ENCODE data around the gene ABHD1.
"Not testable (repeated sequence)": the region's sequence is repeated elsewhere in the genome, so short reads cannot be mapped to it uniquely, and the experiment has no call there.

Gene ABHD1

DNA sequence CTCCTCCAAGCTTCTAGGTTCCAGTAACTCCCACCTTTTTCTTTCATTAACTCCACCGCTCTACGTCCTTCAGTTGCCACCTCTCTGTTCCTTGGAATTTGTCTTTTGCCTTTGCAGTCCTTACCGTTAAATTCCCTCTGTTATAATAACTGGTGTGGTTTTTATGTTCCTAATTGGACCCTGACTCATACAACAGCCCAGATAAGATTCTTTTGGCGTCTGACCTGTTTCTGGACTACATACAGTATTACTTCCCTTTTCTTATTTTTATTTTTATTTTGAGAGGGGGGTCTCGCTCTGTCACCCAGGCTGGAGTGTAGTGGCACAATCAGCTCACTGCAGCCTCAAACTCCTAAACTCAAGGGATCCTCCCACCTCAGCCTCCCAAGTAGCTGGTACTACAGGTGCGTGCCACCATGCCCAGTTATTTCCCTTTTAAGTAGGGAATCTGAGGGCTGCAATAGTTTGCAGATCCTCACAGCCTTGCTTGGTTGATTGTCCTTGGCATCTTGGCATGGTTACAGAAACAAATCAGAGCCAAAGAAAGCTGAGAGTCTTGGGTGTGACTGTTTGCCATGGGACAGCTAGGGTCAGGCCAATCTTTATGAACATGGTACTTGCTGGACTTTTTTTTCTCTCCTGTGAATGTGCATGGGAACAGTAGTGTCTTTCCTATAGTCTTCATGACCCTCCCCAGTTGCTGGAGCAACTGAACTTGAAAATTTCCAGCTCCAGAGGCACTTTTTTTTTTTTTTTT, 47.1 kb downstream of the ABHD1 start:
- no peak for DNase-seq (ENCODE audit: low spot score)

DNA sequence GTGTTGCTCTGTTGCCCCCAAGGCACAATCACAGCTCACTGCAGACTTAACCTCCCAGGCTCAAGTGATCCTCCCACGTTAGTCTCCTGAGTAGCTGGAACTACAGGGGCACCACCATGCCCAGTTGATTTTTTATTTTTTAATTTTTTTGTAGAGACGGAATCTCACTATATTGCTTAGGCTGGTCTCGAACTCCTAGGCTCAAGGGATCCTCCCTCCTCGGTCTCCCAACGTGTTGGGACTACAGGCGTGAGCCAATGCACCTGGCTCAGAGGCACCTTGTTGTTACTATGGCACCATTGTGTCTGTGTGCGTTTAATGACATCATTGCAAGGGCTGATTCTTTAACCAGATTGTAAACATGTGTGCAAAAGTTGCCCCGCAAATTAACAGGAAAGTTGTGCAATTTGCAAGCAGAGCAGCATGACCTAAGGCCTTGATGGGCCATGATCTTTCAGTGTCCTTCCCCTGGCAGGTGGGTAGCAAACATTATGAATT, 47.8 kb downstream of the ABHD1 start:
- no peak for DNase-seq (ENCODE audit: low spot score)

DNA sequence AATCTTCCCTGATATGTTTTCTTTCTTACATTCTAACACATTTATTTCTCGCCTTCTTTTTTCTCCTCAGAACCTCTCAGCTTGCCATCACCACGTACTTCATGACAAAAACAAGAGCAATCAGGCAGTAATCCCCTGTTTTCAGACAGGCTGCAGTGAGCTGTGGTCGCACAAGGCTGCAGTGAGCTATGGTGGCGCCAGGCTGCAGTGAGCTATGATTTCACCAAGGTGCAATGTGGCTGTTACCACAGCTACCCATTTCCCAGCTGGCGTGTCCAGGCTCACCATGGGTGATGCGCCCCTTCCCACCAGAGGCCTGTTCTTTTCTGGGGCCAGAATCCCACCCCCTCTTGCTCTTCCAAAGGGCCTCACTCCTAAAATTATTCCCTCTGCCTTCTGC, 51.0 kb downstream of the ABHD1 start:
- DNase-seq (ENCODE audit: low spot score): no peak

DNA sequence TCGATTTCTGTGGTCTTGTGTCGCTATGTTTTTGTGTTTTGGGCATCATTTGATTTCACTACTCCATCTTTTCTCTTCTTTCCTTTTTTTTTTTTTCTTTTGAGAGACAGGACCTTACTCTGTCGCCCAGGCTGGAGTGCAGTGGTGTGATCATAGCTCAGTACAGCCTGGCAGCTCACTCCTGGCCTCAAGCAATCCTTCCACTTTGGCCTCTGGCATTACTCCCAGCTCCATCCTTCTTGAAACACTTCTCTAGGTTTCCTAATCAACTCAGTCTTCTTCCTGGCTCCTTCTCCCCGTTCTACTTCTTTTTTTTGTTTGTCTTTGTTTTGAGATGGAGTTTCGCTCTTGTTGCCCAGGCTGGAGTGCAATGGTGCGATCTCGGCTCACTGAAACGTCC, 51.7 kb downstream of the ABHD1 start:
- no peak for DNase-seq (ENCODE audit: low spot score)

DNA sequence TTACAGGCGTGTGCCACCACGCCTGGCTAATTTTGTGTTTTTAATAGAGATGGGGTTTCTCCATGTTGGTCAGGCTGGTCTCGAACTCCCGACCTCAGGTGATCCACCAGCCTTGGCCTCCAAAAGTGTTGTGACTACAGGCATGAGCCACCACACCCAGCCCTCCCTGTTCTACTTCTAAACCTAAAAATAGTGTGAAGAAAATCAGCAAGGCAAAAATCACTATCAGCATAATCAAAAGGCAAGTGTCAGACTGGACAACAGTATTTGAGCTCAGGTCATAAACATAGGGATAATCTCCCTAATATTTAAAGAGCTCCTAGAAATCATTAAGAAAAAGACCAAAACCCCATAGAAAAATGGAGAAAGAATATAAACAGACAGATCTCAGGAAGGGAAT, 52.2 kb downstream of the ABHD1 start:
- DNase-seq (ENCODE audit: low spot score): not testable (repeated sequence)

DNA sequence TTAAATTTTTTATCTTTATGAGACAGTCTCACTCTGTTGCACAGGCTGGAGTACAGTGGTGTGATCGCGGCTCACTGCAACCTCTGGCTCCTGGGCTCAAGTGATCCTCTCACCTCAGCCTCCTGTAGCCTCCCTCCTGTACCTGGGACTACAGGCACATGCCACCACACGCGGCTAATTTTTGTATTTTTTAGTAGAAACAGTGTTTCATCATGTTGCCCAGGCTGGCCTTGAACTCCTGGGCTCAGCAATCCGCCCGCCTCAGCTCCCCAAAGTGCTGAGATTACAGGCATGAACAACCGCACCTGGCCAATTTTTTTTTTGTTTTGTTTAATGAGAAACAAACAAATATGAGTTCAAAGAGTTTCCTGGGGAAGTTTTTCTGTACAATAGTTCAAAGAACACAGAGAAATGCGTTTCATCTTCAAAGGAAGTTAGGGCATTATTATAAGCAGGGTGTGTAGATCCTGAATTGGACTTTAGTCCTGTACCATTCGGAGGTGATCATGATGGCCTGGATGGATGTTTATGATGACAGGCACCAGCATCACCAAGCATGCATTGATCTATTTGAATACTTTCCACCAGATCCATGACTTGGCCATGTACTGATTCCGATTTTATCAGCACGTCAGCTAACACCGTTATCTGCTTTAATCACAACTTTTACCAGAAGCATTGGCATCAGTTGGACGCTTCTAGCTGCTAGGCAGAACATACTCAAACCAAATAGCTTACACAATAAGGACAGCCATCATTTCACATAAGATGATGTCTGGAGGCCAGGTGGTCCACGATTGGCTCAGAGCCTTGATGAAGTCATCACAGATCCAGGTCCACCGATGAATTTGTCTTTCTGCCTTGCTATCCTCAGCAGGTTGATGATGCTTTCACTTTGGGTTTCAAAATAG, 54.1 kb downstream of the ABHD1 start:
- no peak for DNase-seq (ENCODE audit: low spot score)

- no peak for DNase-seq (ENCODE audit: low spot score)
These were observed 54.9 kb downstream of the ABHD1 start for GRCh38 chr2:27178469-27178868.

- no peak for DNase-seq (ENCODE audit: low spot score)
These were observed 55.9 kb downstream of the ABHD1 start for GRCh38 chr2:27179344-27180000.
